Superior temporal gyrus (tissue), 1 donor: ENCODE measurements around the gene ATG3.
"Not testable (repeated sequence)": the region's sequence is repeated elsewhere in the genome, so short reads cannot be mapped to it uniquely, and the experiment has no call there.

ENCODE experiments used
- DNase-seq: peaks from one replicate; pipeline ENCODE4 v3.0.0-alpha.2; 2016; ENCODE audit errors: extremely low spot score

Gene ATG3

DNA sequence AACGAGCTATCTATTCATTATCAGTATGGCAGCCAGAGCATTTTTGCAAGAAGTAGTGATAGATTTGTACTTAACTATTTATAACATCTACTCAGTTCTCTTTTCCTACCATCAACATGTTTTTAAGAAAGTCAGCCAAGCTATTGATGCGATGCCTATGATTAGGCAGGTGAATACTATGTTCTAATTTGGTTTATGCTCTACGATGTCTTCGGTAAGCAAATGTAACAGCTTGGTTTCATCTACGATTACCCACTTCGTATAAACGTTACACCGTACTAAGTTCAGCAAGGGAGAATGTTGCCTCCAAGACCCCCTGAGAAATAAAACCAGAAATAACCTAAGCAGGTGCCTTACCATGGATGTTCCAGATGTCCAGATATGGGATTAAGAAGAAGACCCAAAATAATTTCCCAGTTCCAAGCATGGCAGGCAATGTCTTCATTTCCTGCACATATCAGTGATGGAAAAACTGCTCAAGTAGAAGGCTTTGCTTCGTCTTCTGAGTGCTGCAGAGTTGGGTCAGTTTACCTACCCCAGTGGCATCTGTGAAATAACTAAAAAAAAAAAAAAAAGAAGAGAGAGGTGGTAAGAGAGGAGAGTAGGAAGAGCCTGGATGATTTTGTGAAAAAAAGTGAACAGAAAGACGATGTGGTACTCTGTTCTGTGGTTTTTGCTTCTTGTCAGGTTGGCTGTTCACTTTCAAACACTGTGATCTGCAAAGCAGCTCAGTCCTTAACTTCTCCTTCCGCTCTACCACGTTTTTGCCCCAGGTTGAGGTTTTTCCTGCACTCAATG is 62.6 kb downstream of the ATG3 start, which contains the start of gene BTLA:
Gene BTLA, minus strand, starts transcription at position 559 of the 798 bp plus-strand sequence. Its CDS starts 114 bp downstream, at position 445.
- no peak for DNase-seq

DNA sequence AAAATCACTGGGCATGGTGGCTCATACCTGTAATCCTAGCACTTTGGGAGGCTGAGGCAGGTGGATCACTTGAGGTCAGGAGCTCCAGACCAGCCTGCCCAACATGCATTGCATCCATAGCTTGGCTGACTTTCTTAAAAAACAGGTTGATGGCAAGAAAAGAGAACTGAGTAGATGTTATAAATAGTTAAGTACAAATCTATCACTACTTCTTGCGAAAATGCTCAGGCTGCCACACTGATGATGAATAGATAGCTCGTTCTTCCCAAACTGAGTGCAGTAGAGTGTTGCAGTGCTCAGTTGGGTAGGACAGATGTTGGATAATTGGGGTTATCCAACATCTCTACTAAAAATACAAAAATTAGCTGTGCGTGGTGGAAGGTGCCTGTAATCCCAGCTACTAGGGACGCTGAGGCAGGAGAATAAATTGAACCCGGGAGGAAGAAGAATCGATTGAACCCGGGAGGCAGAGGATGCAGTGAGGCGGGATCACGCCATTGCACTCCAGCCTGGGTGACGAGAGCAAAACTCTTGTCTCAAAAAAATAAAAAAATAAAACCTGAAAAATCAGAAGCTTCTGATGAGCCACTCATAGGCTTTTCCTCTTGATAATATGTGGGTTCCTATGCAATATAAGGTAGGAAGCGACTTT is 63.7 kb downstream of the ATG3 start:
- no peak for DNase-seq

DNA sequence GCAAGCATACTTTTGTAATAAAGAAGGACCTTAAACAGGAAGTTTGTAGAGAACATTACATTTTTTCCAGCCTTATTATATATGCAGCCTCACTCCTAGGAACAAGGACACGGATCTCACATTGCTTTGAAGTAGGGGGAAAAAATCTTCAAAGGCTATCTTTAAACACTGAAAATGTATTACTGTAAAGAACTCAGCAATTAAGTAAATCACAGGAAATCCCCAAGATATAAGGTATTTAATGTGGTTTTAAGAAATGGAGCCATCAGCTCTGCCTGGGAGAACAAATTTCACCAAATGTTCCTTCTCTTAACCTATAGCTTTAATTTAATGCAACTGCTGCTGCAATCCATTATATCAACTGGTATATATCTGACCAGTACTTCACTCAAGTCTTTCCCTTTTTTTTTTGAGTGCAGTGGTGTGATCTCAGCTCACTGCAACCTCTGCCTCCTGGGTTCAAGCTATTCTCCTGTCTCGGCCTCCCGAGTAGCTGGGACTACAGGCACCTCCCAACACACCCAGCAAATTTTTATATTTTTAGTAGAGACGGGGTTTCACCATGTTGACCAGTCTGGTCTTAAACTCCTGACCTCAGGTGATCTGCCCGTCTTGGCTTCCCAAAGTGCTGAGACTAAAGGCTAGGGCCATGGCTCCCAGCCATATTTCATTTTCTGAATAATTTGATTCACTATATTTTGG is 65.2 kb downstream of the ATG3 start:
- no peak for DNase-seq

DNA sequence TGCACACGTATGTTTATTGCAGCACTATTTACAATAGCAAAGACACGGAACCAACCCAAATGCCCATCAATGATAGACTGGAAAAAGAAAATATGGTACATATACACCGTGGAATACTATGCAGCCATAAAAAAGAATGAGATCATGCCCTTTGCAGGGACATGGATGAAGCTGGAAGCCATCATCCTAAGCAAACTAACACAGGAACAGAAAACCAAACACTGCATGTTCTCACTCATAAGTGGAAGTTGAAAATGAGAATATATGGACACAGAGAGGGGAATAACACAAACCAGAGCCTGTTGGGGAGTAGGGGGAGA is 67.4 kb downstream of the ATG3 start:
- not testable (repeated sequence) for DNase-seq

DNA sequence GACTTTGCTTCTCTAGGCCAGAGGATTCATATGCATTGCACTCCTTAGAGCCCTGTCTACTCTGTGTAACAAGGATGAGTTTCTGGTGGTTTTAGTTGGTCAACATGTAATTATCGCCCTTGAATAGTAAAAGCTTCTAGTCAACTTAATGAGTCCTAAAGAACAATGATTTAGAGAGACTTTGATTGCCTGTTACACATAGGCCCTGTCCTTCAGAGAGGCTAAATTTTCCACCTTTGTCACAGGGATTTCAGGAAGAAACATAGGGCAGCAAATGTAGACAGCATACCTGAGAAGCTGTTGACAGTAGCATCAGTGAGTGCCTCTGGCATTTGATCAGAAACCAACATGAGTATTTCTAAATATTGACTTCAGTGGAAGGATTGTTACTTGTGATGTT is 69.6 kb downstream of the ATG3 start:
- DNase-seq: no peak

DNA sequence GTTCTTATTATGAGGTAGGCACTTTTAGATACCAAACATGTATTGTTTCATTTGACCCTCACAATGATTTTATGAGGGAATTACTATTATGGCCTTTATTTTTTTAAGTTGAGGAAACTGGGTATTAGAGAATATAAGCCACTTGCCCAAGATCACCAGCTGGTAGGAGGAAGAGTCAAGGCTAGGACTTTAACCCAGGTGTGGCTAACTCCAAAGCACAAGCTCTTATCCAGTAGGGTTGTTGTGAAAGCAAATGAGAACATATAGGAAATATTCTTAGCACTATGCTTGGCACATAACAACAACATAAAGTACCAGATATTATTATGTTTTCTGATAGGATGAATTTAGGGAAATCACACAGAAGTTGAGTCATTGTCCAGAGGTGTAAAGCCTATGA is 70.4 kb downstream of the ATG3 start:
- DNase-seq: no peak

DNA sequence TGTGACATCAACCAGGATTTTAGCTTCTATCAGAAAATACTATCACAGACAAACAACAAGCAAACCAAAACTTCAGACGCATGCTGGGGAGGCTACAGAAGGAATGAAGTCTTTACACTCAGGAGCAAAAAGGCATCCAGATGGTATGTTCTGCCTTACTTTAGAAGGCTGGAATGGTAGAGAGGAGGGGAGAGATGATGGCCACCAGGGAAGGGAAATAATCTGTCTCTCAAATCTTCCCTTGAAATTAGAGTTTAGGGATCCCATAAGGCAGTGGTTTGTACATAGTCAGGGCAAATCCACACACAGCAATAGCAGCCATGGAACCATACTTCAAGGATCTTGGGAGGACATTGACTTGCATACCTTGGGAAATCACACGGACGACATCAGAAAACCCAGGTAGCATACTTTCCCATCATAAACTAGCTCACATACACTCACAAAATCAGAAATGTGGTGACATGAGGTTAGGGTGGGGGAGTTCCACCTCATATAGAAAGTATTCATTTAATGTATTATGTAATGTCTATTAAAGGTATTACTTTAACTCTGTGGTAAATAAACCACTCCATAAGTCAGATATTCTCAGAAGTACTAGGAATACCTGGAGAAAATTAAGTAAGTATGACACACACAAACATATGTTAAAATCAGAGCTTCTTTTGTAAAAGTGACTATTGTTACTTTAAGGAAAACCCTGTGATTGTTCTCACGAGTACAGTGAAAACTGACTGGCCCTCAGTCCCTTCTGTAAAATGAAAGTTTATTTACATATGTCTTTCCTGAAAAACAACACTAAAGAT is 71.9 kb downstream of the ATG3 start:
- DNase-seq: no peak

DNA sequence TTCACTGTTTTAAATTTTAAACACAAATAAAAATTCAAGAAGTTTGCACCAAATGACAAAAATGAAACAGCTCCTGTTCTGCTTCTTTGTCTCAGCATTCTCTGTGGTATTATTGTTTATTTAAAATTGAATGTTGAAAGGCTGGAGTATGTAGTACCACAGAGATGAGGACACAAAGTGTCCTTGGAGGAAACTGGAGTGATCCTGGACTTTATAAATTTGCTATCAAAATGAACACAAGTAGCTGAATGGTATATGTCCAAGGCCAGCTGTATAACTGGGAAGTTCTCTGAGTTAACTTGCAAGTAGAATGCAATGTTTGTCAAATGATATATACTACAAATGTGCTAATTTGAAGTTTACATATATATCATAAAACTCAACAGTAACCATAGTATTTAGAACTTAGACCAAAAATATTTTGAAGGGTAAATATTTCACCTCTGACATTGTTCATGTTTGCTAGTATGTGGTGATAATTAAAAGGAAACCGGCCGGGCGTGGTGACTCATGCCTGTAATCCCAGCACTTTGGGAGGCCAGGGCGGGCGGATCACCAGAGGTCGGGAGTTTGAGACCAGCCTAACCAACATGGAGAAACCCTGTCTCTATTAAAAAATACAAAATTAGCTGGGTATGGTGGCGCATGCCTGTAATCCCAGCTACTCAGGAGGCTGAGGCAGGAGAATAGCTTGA is 74.8 kb downstream of the ATG3 start:
- no peak for DNase-seq

DNA sequence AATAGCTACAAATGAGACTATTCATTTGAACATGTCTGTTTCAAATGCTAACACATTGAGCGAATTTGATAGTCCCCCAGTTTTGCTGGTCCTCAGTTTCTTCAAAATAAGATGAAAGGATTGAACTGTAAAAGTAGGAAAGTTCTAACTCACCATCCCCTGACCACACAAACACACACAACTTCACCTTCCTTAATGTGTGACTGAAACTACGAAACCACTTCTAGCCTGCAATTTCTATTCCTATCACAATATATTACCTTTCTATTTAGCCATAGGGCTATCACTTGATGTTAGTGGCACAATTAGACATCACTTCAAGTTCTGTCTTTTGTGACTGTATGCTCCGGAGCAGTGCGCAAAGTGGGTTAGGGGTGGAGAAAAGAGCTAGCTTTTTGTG is 77.4 kb downstream of the ATG3 start:
- no peak for DNase-seq

DNA sequence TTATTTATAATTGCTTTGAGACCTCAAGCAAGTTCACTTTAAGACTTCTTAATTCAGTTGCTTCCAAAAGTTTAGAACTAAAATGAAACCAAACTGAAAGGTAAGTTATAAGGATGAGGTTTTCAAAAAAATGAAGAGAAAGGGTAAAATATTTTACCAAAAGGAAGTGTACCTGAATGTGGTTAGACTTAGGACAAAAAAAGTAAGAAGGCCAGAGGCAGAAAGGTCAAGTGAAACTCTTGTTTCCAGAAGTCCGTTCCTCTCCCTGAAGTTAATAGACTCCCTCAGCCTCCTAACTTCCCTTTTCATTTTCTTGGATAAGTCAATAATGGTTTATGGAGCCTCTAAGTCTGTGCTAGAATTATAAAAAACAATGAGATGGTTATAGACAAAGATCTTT is 79.1 kb downstream of the ATG3 start:
- no peak for DNase-seq
